Transverse colon (tissue), 4 donors: ENCODE results near the gene SHC2. TPM values are rescaled to one million over a fixed set of nuclear protein-coding genes. Genes with fewer than 3 reads are reported as not detected.
A peak's percentile ranks its signal among the peaks of the same experiment; 100 is the strongest.

Source experiments
- DNase-seq: peaks from one replicate; pipeline ENCODE4 v3.0.0-alpha.2; 2019
- H3K27ac ChIP-seq, 4 donors: fragments of 200-600 bp; sonication (generic); 2 replicates each; pipeline ENCODE4 v1.5.1; 2016 to 2018; ENCODE audit warnings: inconsistent platforms in 4 of 4
- H3K27me3 ChIP-seq: fragments of 200-600 bp; sonication (generic); 2 replicates; pipeline ENCODE4 v1.5.1; 2017; ENCODE audit warnings: inconsistent platforms
- H3K36me3 ChIP-seq, 4 donors: fragments of 200-600 bp; sonication (generic); 2 replicates each; pipeline ENCODE4 v1.5.1; 2017 to 2019; ENCODE audit warnings: inconsistent platforms in 4 of 4
- H3K4me1 ChIP-seq, 4 donors: fragments of 200-600 bp; sonication (generic); 2 replicates each; pipeline ENCODE4 v1.5.1; 2017 to 2020; ENCODE audit warnings: inconsistent platforms in 4 of 4
- H3K4me3 ChIP-seq, 4 donors: fragments of 200-600 bp; sonication (generic); 1 replicate in 1 of 4; 2 replicates in 3 of 4; pipeline versions ENCODE4 v1.5.1 to v1.6.1; 2017 to 2019; ENCODE audit warnings: inconsistent platforms in 4 of 4
- H3K9me3 ChIP-seq, 2 donors: fragments of 200-600 bp; sonication (generic); 2 replicates each; pipeline ENCODE4 v1.5.1; 2017 to 2019; ENCODE audit warnings: inconsistent platforms in 2 of 2
- EP300 ChIP-seq: sonication (generic); formaldehyde crosslinking; IDR thresholded peaks from one replicate; pipeline ENCODE4 v1.6.1; 2017; ENCODE audit warnings: antibody characterized with exemption, low read depth
- POLR2A ChIP-seq: fragments of 450-650 bp; IDR thresholded peaks from one replicate; pipeline ENCODE4 v1.6.1; 2016; ENCODE audit warnings: antibody characterized with exemption, mild to moderate bottlenecking, moderate library complexity
- POLR2AphosphoS5 ChIP-seq, 3 donors: sonication (generic); formaldehyde crosslinking; IDR thresholded peaks; one replicate each; pipeline ENCODE4 v1.6.1; 2016; ENCODE audit warnings: antibody characterized with exemption in 3 of 3
- WGBS, 2 donors: methylation state at CpG; one replicate each; pipeline ENCODE4 v1.1.5; 2018; ENCODE audit warnings: low coverage in 1 of 2; 5-methylcytosine and 5-hydroxymethylcytosine counted together
- in situ Hi-C, 4 donors: fragments of 200-750 bp; cut with MboI; loops; one replicate each; pipeline versions ENCODE4 v1.15.0 to v1.15.1; 2017; ENCODE audit warnings: low sequenced_read_pairs in 3 of 4, low pct_ligation_motif_present in 1 of 4, low pct_unique_long_range_greater_than_20kb in 1 of 4
- intact Hi-C: fragments of 100-400 bp; cut with DNase I; formaldehyde crosslinking; loops from one replicate; pipeline ENCODE4 v1.15.1; 2023; ENCODE audit warnings: low total_unique reads
- total RNA-seq, 4 donors: library from RNA; depleted of rRNA; stranded (reverse); fragments of >200 nt; gene quantifications; one replicate each; pipeline ENCODE4 v1.1.0, GENCODE V29; 2016
- TF ChIP-seq, protein P1 (sequence below), 5 experiments: fragments of 200-600 bp in 3 of 5; fragments of 450-650 bp in 2 of 5; sonication (generic) in 3 of 5; IDR thresholded peaks; 1 replicate in 2 of 5; 2 replicates in 3 of 5; pipeline ENCODE4 v1.5.1; 2016 to 2017; ENCODE audit warnings: antibody characterized with exemption in 5 of 5, inconsistent platforms in 3 of 5, mild to moderate bottlenecking in 2 of 5, moderate library complexity in 1 of 5

SHC2 gene
- total RNA-seq, 4 donors from 2014 or later, result 6.3 to 30.3 (median 11.1) TPM

DNA sequence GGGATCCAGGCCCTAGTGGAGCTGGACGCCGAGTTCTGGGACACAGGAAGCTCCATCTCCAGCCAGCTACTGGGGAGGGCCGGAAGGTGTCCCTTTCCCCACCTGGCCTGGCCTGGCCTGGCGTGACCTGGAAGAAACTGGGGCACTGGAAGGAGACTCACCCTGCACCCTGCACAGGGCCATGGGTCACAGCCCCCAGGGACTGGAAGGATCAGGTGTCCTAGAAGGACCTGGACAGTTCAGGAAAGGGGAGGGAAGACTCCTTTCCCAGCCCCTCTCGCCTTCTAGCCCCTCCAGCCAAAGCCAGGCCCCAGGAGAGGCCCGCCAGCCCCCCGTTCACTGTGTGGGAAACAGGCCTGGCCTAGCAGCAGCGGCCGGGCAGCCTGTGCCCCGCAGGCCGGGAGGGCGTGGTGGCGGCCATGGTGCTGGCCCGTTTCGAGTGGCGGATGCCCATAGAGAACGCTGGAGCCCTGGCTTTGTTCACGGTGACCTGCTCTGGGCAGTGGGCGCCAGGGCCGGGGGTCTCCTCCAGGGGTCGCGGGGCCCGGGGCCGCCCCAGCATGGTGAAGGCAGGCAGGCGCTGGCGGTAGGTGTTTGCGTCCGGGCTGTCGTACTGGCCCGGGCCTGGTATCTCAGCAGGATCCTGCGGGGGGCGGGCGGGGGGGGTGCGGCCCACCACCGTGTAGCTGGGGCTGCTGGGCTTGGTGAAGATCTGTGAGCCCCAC lies 2.8 kb upstream of the SHC2 start:
- Histone ChIP-seq H3K27me3 (peaks cover 25% of the 10 kb centered on the region), H3K9me3 (no peaks in the 10 kb centered on the region), H3K36me3 (no peaks in the 10 kb centered on the region), H3K27ac (peak overlapping the region in 1 of 4 donors; percentile 17), H3K4me3 (no peak overlapping the region), H3K4me1 (peaks cover 5 to 23% (median 18%) of the 10 kb centered on the region in 4 donors)
- intact Hi-C loops (no loop called here), in situ Hi-C loops (no loop called here)
- DNase-seq, result no peak
- TF ChIP-seq POLR2A (no peak), EP300 (no peak), POLR2AphosphoS5 (IDR thresholded peaks at IDR 0.05) (no peak)
- TF ChIP-seq, protein P1, sequence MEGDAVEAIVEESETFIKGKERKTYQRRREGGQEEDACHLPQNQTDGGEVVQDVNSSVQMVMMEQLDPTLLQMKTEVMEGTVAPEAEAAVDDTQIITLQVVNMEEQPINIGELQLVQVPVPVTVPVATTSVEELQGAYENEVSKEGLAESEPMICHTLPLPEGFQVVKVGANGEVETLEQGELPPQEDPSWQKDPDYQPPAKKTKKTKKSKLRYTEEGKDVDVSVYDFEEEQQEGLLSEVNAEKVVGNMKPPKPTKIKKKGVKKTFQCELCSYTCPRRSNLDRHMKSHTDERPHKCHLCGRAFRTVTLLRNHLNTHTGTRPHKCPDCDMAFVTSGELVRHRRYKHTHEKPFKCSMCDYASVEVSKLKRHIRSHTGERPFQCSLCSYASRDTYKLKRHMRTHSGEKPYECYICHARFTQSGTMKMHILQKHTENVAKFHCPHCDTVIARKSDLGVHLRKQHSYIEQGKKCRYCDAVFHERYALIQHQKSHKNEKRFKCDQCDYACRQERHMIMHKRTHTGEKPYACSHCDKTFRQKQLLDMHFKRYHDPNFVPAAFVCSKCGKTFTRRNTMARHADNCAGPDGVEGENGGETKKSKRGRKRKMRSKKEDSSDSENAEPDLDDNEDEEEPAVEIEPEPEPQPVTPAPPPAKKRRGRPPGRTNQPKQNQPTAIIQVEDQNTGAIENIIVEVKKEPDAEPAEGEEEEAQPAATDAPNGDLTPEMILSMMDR (IDR thresholded peaks at IDR 0.05), result no peak
- WGBS, 2 donors, result 91% methylated on average over 30 of the region's 35 CpGs; no CpG with 5 or more reads in 1 of the 2 donors

- peak overlapping the region; percentile 4 to 54 (median 37) for H3K4me3 ChIP-seq
- H3K27me3 ChIP-seq, result peaks cover 25% of the 10 kb centered on the region
- peak; percentile 67 for DNase-seq
- H3K36me3 ChIP-seq, result no peaks in the 10 kb centered on the region
- WGBS, 2 donors, result 15% methylated on average over 42 of the region's 60 CpGs; no CpG with 5 or more reads in 1 of the 2 donors
- no peaks in the 10 kb centered on the region for H3K9me3 ChIP-seq
- TF ChIP-seq, protein P1 (IDR thresholded peaks at IDR 0.05), result no peak
- TF ChIP-seq EP300 (no peak), POLR2AphosphoS5 (IDR thresholded peaks at IDR 0.05) (peak in 1 of 3 donors; percentile 44), POLR2A (no peak)
- peaks cover 5 to 23% (median 18%) of the 10 kb centered on the region in 4 donors for H3K4me1 ChIP-seq
- in situ Hi-C loops (no loop called here), intact Hi-C loops (loop anchor here (2.0 kb wide), 1 partner anchor 69 kb away; the partner anchor contains the start of gene CDC34)
- H3K27ac ChIP-seq, result peak overlapping the region; percentile 42 to 47 (median 44)
These were observed 1.1 kb upstream of the SHC2 start for GRCh38 chr19:461721-462551.

DNA sequence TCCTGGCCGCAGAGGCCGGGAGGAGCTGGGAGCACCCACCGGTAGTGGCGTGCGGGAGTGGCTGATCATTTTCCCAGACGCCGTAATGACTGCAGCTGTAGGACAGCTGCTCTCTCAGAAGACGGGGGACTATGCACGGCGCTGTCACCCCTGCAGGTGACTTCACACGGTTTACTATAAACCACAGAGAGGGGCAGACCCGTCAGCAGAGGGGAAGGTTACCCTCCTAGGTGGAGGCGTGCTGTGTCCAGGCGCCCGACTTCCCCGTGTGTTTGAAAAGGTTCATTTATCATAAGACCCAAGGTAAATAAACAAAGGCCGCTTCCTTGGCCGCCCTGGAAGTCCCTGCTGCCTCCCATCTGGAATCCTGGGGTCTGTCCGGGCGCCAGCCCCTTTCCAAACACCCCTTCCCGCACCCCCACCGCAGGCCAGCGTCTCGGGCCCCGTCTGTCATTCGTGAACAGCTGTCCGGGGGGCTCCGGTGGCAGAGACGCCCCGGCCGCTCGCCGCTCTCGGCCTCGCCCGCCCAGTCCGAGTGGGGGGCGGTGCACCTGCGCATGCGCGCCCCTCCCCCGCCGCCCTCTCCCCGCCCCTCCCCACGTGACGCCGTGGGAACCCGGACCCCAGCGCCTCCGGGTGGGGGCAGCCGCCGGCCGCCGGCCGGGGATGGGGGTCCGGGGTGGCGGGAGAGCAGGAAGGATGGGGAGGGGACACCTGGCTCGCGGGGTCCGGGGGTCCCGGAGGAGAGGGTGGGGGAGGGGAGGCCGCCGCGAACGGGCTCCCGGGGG lies 915 bp downstream of the SHC2 start:
- Histone ChIP-seq H3K9me3 (no peaks in the 10 kb centered on the region), H3K27ac (peak overlapping the region; percentile 72 to 89 (median 76)), H3K4me3 (peak overlapping the region; percentile 42 to 85 (median 55)), H3K27me3 (peaks cover 25% of the 10 kb centered on the region), H3K4me1 (peaks cover 5 to 23% (median 18%) of the 10 kb centered on the region in 4 donors), H3K36me3 (no peaks in the 10 kb centered on the region)
- TF ChIP-seq EP300 (no peak), POLR2AphosphoS5 (IDR thresholded peaks at IDR 0.05) (peak; percentile 20 to 62 (median 40))
- TF ChIP-seq, protein P1 (IDR thresholded peaks at IDR 0.05), result no peak
- in situ Hi-C loops, result no loop called here
- 12% methylated on average over 19 of the region's 66 CpGs; no CpG with 5 or more reads in 1 of the 2 donors for WGBS, 2 donors
- intact Hi-C loops, result loop anchor here (2.0 kb wide), 1 partner anchor 71 kb away; the partner anchor contains the start of gene CDC34
- peak; percentile 60 for DNase-seq
